ENCODE measurements around the gene CELA3B.

DNA sequence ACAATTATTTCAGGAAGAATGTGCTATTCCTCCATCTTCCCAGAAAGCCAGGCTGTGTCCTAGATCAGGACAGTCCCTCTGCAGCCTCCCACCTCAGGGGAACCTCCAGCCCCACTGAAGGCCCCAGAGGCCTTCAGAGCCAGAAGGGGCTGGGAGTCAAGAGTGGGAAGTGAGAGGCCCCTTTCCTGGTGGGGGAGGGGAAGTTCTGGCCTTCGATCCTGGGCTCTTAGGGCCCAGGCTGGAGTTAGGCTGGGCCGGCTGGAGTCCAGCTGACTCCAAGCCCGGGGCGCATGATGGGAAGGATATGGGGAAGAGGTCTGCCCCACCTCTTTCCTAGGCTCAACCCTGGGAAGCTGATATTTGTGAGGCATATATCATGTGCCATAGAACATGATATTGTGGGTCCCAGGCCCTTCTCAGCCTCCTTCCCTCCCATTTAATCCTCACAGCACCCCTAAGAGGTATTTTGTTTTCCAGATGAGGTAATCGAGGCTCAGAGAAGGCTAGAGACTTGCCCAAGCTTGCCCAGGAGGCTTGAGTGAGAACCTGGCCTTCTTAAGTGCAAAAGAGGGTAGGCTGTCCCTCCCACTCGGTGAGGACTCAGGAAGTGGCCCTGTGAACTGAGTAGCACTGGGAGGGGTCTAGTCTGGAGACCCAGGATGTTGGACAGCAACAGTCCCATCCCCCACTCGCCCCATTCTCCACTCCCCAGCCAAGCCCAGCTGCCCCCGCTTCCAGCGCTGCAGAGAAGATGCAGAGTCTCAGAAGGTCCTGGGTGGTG, 21.1 kb upstream of the CELA3B start:
- TF ChIP-seq, protein P1, sequence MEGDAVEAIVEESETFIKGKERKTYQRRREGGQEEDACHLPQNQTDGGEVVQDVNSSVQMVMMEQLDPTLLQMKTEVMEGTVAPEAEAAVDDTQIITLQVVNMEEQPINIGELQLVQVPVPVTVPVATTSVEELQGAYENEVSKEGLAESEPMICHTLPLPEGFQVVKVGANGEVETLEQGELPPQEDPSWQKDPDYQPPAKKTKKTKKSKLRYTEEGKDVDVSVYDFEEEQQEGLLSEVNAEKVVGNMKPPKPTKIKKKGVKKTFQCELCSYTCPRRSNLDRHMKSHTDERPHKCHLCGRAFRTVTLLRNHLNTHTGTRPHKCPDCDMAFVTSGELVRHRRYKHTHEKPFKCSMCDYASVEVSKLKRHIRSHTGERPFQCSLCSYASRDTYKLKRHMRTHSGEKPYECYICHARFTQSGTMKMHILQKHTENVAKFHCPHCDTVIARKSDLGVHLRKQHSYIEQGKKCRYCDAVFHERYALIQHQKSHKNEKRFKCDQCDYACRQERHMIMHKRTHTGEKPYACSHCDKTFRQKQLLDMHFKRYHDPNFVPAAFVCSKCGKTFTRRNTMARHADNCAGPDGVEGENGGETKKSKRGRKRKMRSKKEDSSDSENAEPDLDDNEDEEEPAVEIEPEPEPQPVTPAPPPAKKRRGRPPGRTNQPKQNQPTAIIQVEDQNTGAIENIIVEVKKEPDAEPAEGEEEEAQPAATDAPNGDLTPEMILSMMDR (IDR thresholded peaks at IDR 0.05) = no peak
- TF ChIP-seq POLR2A (IDR thresholded peaks at IDR 0.05) = no peak

Measured in gastroesophageal sphincter (tissue), 3 donors.